Measurements from ENCODE around the gene JCHAIN.

JCHAIN gene

GRCh38 chr4:70613306-70614183, 52.8 kb downstream of the JCHAIN start:
- Histone ChIP-seq H3K36me3 (no peaks in the 10 kb centered on the region), H3K9me3 (replicated peaks in 1 of 11) (0 out of 22 replicates have a peak, but pooled peaks cover 0 to 4% (median 0%) of the 10 kb centered on the region in 11 experiments), H3K4me1 (peaks cover 0 to 35% (median 0%) of the 10 kb centered on the region in 10 experiments; a peak in 4 of 20 replicates), H4K20me1 (no peaks in the 10 kb centered on the region), H3K4me2 (peak overlapping the region in 4 of 11 experiments; percentile 11 to 81 (median 38); a peak in 5 of 22 replicates), H3K9ac (peak overlapping the region in 1 of 11 experiments; percentile 52; a peak in 2 of 22 replicates), H3K27me3 (peaks cover 0 to 13% (median 6%) of the 10 kb centered on the region in 11 experiments; a peak in 6 of 22 replicates), H3K4me3 (peak overlapping the region in 1 of 10 experiments; percentile 30; a peak in 1 of 20 replicates), H3K27ac (peak overlapping the region in 2 of 11 experiments; percentile 1 to 27; a peak in 1 of 22 replicates)
- TF ChIP-seq Cebpa-rat (IDR thresholded peaks at IDR 0.05), result no peak

GRCh38 chr4:70608324-70608723, 58.0 kb downstream of the JCHAIN start:
- peaks cover 0 to 4% (median 0%) of the 10 kb centered on the region in 11 experiments; a peak in 4 of 22 replicates for H3K27me3 ChIP-seq
- no peak overlapping the region for H3K4me2 ChIP-seq
- H3K27ac ChIP-seq, result no peak overlapping the region
- no peak overlapping the region for H3K4me3 ChIP-seq
- no peak overlapping the region for H3K9ac ChIP-seq
- peaks cover 0 to 7% (median 0%) of the 10 kb centered on the region in 10 experiments; a peak in 3 of 20 replicates for H3K4me1 ChIP-seq
- no peaks in the 10 kb centered on the region for H4K20me1 ChIP-seq
- H3K9me3 ChIP-seq (replicated peaks in 1 of 11), result no peaks in the 10 kb centered on the region
- no peaks in the 10 kb centered on the region for H3K36me3 ChIP-seq
- TF ChIP-seq Cebpa-rat (IDR thresholded peaks at IDR 0.05), result no peak

- Histone ChIP-seq H3K36me3 (no peaks in the 10 kb centered on the region), H4K20me1 (no peaks in the 10 kb centered on the region), H3K4me2 (no peak overlapping the region), H3K9ac (no peak overlapping the region), H3K27ac (no peak overlapping the region), H3K27me3 (no peaks in the 10 kb centered on the region), H3K9me3 (replicated peaks in 1 of 11) (no peaks in the 10 kb centered on the region), H3K4me3 (no peak overlapping the region), H3K4me1 (no peaks in the 10 kb centered on the region)
- TF ChIP-seq Cebpa-rat (IDR thresholded peaks at IDR 0.05), result no peak
Observed at GRCh38 chr4:70607334-70607853, 58.9 kb downstream of the JCHAIN start.

GRCh38 chr4:70606459-70606858, 59.8 kb downstream of the JCHAIN start:
- no peaks in the 10 kb centered on the region for H3K27me3 ChIP-seq
- no peaks in the 10 kb centered on the region for H3K36me3 ChIP-seq
- H3K4me2 ChIP-seq, result no peak overlapping the region
- H4K20me1 ChIP-seq, result no peaks in the 10 kb centered on the region
- no peaks in the 10 kb centered on the region for H3K4me1 ChIP-seq
- H3K9me3 ChIP-seq (replicated peaks in 1 of 11), result no peaks in the 10 kb centered on the region
- TF ChIP-seq Cebpa-rat (IDR thresholded peaks at IDR 0.05), result no peak
- H3K4me3 ChIP-seq, result no peak overlapping the region
- no peak overlapping the region for H3K9ac ChIP-seq
- H3K27ac ChIP-seq, result no peak overlapping the region
